HepG2 (cell line): Measurements from ENCODE around the gene TERC. TPM values are rescaled to one million over a fixed set of nuclear protein-coding genes. Genes with fewer than 3 reads are reported as not detected.

Experiments used
- ATF7 ChIP-seq, 2 experiments: fragments of 450-650 bp in 1 of 2; sonication (generic) in 1 of 2; formaldehyde crosslinking in 1 of 2; IDR thresholded peaks; 2 replicates each; pipeline versions ENCODE4 v1.4.0 to v1.6.1; 2016 to 2020; ENCODE audit warnings: antibody characterized with exemption in 1 of 2, mild to moderate bottlenecking in 1 of 2, missing genetic modification reagents in 1 of 2
- ELF3 ChIP-seq: IDR thresholded peaks from 2 replicates; pipeline ENCODE4 v1.6.1; 2016; ENCODE audit warnings: missing genetic modification reagents, missing compliant biosample characterization
- FOSL1 ChIP-seq: sonication (generic); formaldehyde crosslinking; IDR thresholded peaks from 2 replicates; pipeline ENCODE4 v1.9.0; 2021; ENCODE audit warnings: missing genetic modification reagents, borderline replicate concordance
- MLLT10 ChIP-seq: sonication (generic); formaldehyde crosslinking; IDR thresholded peaks from 2 replicates; pipeline ENCODE4 v1.4.0; 2020; ENCODE audit warnings: missing genetic modification reagents
- NFE2 ChIP-seq: sonication (generic); formaldehyde crosslinking; IDR thresholded peaks from 2 replicates; pipeline ENCODE4 v1.4.0; 2020; ENCODE audit warnings: missing genetic modification reagents
- RERE ChIP-seq: IDR thresholded peaks from 2 replicates; pipeline ENCODE4 v1.6.1; 2016; ENCODE audit warnings: low read depth, missing genetic modification reagents, missing compliant biosample characterization
- RFX3 ChIP-seq: IDR thresholded peaks from 2 replicates; pipeline ENCODE4 v1.6.1; 2016; ENCODE audit warnings: missing biosample characterization, missing genetic modification reagents
- SPEN ChIP-seq: sonication (generic); formaldehyde crosslinking; IDR thresholded peaks from 2 replicates; pipeline ENCODE4 v1.5.1; 2020; ENCODE audit warnings: low read depth, mild to moderate bottlenecking, missing genetic modification reagents
- SRSF1 ChIP-seq: fragments of 200-400 bp; formaldehyde crosslinking; optimal IDR thresholded peaks from 2 replicates; pipeline ENCODE3; 2017; ENCODE audit warnings: mild to moderate bottlenecking, low read depth, low read length, moderate library complexity
- USF2 ChIP-seq, 2 experiments: sonication (generic) in 1 of 2; formaldehyde crosslinking in 1 of 2; IDR thresholded peaks; 2 replicates each; pipeline versions ENCODE4 v1.5.1 to v1.6.1; 2011 to 2020; ENCODE audit warnings: borderline replicate concordance in 1 of 2, low read depth in 1 of 2, low read length in 1 of 2, mild to moderate bottlenecking in 1 of 2, missing genetic modification reagents in 1 of 2, moderate library complexity in 1 of 2
- ZFP37 ChIP-seq: sonication (generic); formaldehyde crosslinking; IDR thresholded peaks from 2 replicates; pipeline ENCODE4 v1.4.0; 2020; ENCODE audit warnings: missing genetic modification reagents, borderline replicate concordance
- ZNF136 ChIP-seq: sonication (generic); formaldehyde crosslinking; IDR thresholded peaks from 2 replicates; pipeline ENCODE4 v1.8.1; 2022; ENCODE audit warnings: low read depth, mild to moderate bottlenecking, moderate library complexity, missing genetic modification reagents
- ZNF30 ChIP-seq: sonication (generic); formaldehyde crosslinking; IDR thresholded peaks from 2 replicates; pipeline ENCODE4 v1.5.0; 2020; ENCODE audit warnings: mild to moderate bottlenecking, missing genetic modification reagents
- ZNF354B ChIP-seq: sonication (generic); formaldehyde crosslinking; IDR thresholded peaks from 2 replicates; pipeline ENCODE4 v1.8.0; 2022; ENCODE audit warnings: mild to moderate bottlenecking, missing genetic modification reagents
- ZNF605 ChIP-seq: sonication (generic); formaldehyde crosslinking; IDR thresholded peaks from 2 replicates; pipeline ENCODE4 v1.8.0; 2022; ENCODE audit warnings: mild to moderate bottlenecking, missing genetic modification reagents
- ZNF704 ChIP-seq: sonication (generic); formaldehyde crosslinking; IDR thresholded peaks from 2 replicates; pipeline ENCODE4 v1.8.1; 2023; ENCODE audit warnings: mild to moderate bottlenecking, inconsistent platforms, moderate library complexity, missing genetic modification reagents, borderline replicate concordance
- ZNF75D ChIP-seq: sonication (generic); formaldehyde crosslinking; IDR thresholded peaks from 2 replicates; pipeline ENCODE4 v1.8.1; 2023; ENCODE audit warnings: missing genetic modification reagents, mild to moderate bottlenecking, borderline replicate concordance
- ZNF83 ChIP-seq: sonication (generic); formaldehyde crosslinking; IDR thresholded peaks from 2 replicates; pipeline ENCODE4 v1.4.0; 2020; ENCODE audit warnings: missing genetic modification reagents, mild to moderate bottlenecking, borderline replicate concordance
- ZNF878 ChIP-seq: sonication (generic); formaldehyde crosslinking; IDR thresholded peaks from 2 replicates; pipeline ENCODE4 v1.8.1; 2023; ENCODE audit warnings: mild to moderate bottlenecking, missing genetic modification reagents, moderate library complexity
- polyA plus RNA-seq, 8 experiments: library from polyadenylated mRNA; depleted of rRNA in 3 of 8; stranded (reverse) in 7 of 8; unstranded in 1 of 8; fragments of >200 nt; fragmentation: Illumina TruSeq in 4 of 8; extraction: Trizol in 4 of 8; gene quantifications; 2 replicates each; pipeline versions ENCODE4 v1.2.1 to v1.2.3, GENCODE V29; 2011 to 2016; ENCODE audit warnings: low read depth in 4 of 8, missing spikeins in 1 of 8, mixed read lengths in 1 of 8; ENCODE audit not compliant: insufficient read depth in 1 of 8
- total RNA-seq, 5 experiments: library from RNA; depleted of rRNA; stranded (reverse); fragments of >200 nt; fragmentation: Illumina TruSeq; extraction: Trizol; gene quantifications; 2 replicates each; pipeline ENCODE4 v1.2.3, GENCODE V29; 2016; ENCODE audit warnings: low read depth in 1 of 5

Gene TERC
- total and polyA plus RNA-seq, 2 of the 13 experiments (the other 11 are each of a cell fraction or from before 2014, with no cell fraction given) = 1.3 to 74.6 TPM

- no peak for TF ChIP-seq RERE
- TF ChIP-seq MLLT10 (CRISPR knock-in tag) = no peak
- TF ChIP-seq ZNF30 (CRISPR knock-in tag) = no peak
- no peak for TF ChIP-seq ZNF878
- TF ChIP-seq ZNF605 = peak; percentile 82; the same call in 1 of the 2 replicates
- TF ChIP-seq RFX3 (CRISPR knock-in tag) = no peak
- peak; percentile 81; the same call in 1 of the 2 replicates for TF ChIP-seq ZNF75D (CRISPR knock-in tag)
- TF ChIP-seq ZNF704 = peak; percentile 83; the same call in 1 of the 2 replicates
- no peak for TF ChIP-seq NFE2 (CRISPR knock-in tag)
- peak; percentile 35; the same call in 1 of the 2 replicates for TF ChIP-seq FOSL1 (CRISPR knock-in tag)
- no peak for TF ChIP-seq ZNF136 (CRISPR knock-in tag)
- no peak; the same call in 1 of the 2 replicates for TF ChIP-seq ATF7 (IDR thresholded peaks at IDR 0.05)
- no peak for TF ChIP-seq ATF7 (CRISPR knock-in tag; IDR thresholded peaks at IDR 0.05)
- TF ChIP-seq ZFP37 (CRISPR knock-in tag) = peak; percentile 78; the same call in 1 of the 2 replicates
- no peak for TF ChIP-seq USF2 (IDR thresholded peaks at IDR 0.05; ENCODE audit: low read depth, low read length)
- no peak; the same call in 1 of the 2 replicates for TF ChIP-seq USF2 (CRISPR knock-in tag; IDR thresholded peaks at IDR 0.05; ENCODE audit: borderline replicate concordance)
- peak; percentile 90 for TF ChIP-seq SRSF1
- TF ChIP-seq ZNF354B = no peak
- TF ChIP-seq ZNF83 (CRISPR knock-in tag) = no peak
- TF ChIP-seq ELF3 = peak; percentile 73
- peak; percentile 78 for TF ChIP-seq SPEN (CRISPR knock-in tag)
These were observed 8.3 kb upstream of the TERC start, which contains the start of gene MYNN (continued) for GRCh38 chr3:169772897-169773816.
